Muscle layer of colon (tissue), 2 donors: ENCODE data around the gene ANKS1A.

Experiments
- H3K27ac ChIP-seq: one replicate; pipeline ENCODE4 v1.7.0; 2013; ENCODE audit warnings: low read depth, mild to moderate bottlenecking, low read length, moderate library complexity
- H3K27me3 ChIP-seq, 2 donors: one replicate each; pipeline ENCODE4 v1.7.0; 2013; ENCODE audit warnings: low read length in 2 of 2, mild to moderate bottlenecking in 2 of 2; ENCODE audit not compliant: insufficient read depth in 2 of 2, control insufficient read depth in 1 of 2
- H3K36me3 ChIP-seq: one replicate; pipeline ENCODE4 v1.7.0; 2013; ENCODE audit warnings: mild to moderate bottlenecking, low read length; ENCODE audit not compliant: insufficient read depth
- H3K4me1 ChIP-seq: one replicate; pipeline ENCODE4 v1.7.0; 2013; ENCODE audit warnings: mild to moderate bottlenecking, low read length; ENCODE audit not compliant: insufficient read depth
- H3K4me3 ChIP-seq, 2 donors: one replicate each; pipeline ENCODE4 v1.7.0; 2013; ENCODE audit warnings: low read length in 2 of 2, low read depth in 1 of 2, mild to moderate bottlenecking in 1 of 2, moderate library complexity in 1 of 2
- H3K9ac ChIP-seq: one replicate; pipeline ENCODE4 v1.7.0; 2013; ENCODE audit warnings: low read length
- H3K9me3 ChIP-seq: one replicate; pipeline ENCODE4 v1.7.0; 2013; ENCODE audit warnings: mild to moderate bottlenecking, low read length
- donor health status: abdominal sarcoma.
- donor health status: Adenocarcinoma of cecum.

Gene ANKS1A

GRCh38 chr6:35079311-35080000 is 190.4 kb downstream of the ANKS1A start:
- no peaks in the 10 kb centered on the region for H3K9me3 ChIP-seq
- H3K27me3 ChIP-seq = no peaks in the 10 kb centered on the region
- H3K9ac ChIP-seq = no peak overlapping the region
- no peak overlapping the region for H3K27ac ChIP-seq
- peaks cover 83% of the 10 kb centered on the region for H3K36me3 ChIP-seq
- peaks cover 12% of the 10 kb centered on the region for H3K4me1 ChIP-seq
- no peak overlapping the region for H3K4me3 ChIP-seq

GRCh38 chr6:35080016-35080680 is 191.1 kb downstream of the ANKS1A start:
- Histone ChIP-seq H3K9me3 (no peaks in the 10 kb centered on the region), H3K9ac (no peak overlapping the region), H3K4me1 (peaks cover 12% of the 10 kb centered on the region), H3K4me3 (no peak overlapping the region), H3K27me3 (no peaks in the 10 kb centered on the region), H3K36me3 (peaks cover 85% of the 10 kb centered on the region), H3K27ac (no peak overlapping the region)

GRCh38 chr6:35080821-35081425 is 191.9 kb downstream of the ANKS1A start:
- H3K4me3 ChIP-seq = no peak overlapping the region
- H3K9ac ChIP-seq = no peak overlapping the region
- peaks cover 12% of the 10 kb centered on the region for H3K4me1 ChIP-seq
- H3K27ac ChIP-seq = peak overlapping the region; percentile 32
- H3K9me3 ChIP-seq = no peaks in the 10 kb centered on the region
- H3K36me3 ChIP-seq = peaks cover 89% of the 10 kb centered on the region
- no peaks in the 10 kb centered on the region for H3K27me3 ChIP-seq

- Histone ChIP-seq H3K27me3 (no peaks in the 10 kb centered on the region), H3K27ac (peak overlapping the region; percentile 32), H3K36me3 (peaks cover 94% of the 10 kb centered on the region), H3K9ac (no peak overlapping the region), H3K9me3 (no peaks in the 10 kb centered on the region), H3K4me1 (peaks cover 12% of the 10 kb centered on the region), H3K4me3 (no peak overlapping the region)
Observed at GRCh38 chr6:35081426-35081851, 192.4 kb downstream of the ANKS1A start.

GRCh38 chr6:35082046-35082732 is 193.1 kb downstream of the ANKS1A start:
- H3K4me1 ChIP-seq = peaks cover 12% of the 10 kb centered on the region
- H3K27ac ChIP-seq = peak overlapping the region; percentile 44
- H3K4me3 ChIP-seq = no peak overlapping the region
- H3K27me3 ChIP-seq = no peaks in the 10 kb centered on the region
- peaks cover 100% of the 10 kb centered on the region for H3K36me3 ChIP-seq
- no peak overlapping the region for H3K9ac ChIP-seq
- no peaks in the 10 kb centered on the region for H3K9me3 ChIP-seq

- H3K9ac ChIP-seq = no peak overlapping the region
- H3K27ac ChIP-seq = peak overlapping the region; percentile 44
- H3K36me3 ChIP-seq = peaks cover 100% of the 10 kb centered on the region
- H3K4me1 ChIP-seq = peaks cover 12% of the 10 kb centered on the region
- no peak overlapping the region for H3K4me3 ChIP-seq
- H3K9me3 ChIP-seq = no peaks in the 10 kb centered on the region
- no peaks in the 10 kb centered on the region for H3K27me3 ChIP-seq
Observed at GRCh38 chr6:35082733-35083403, 193.8 kb downstream of the ANKS1A start.

GRCh38 chr6:35083507-35083906 is 194.5 kb downstream of the ANKS1A start:
- peak overlapping the region; percentile 73 for H3K27ac ChIP-seq
- H3K4me1 ChIP-seq = peaks cover 16% of the 10 kb centered on the region
- no peaks in the 10 kb centered on the region for H3K27me3 ChIP-seq
- H3K9ac ChIP-seq = no peak overlapping the region
- H3K9me3 ChIP-seq = no peaks in the 10 kb centered on the region
- peaks cover 100% of the 10 kb centered on the region for H3K36me3 ChIP-seq
- H3K4me3 ChIP-seq = no peak overlapping the region

GRCh38 chr6:35084041-35084491 is 195.0 kb downstream of the ANKS1A start:
- Histone ChIP-seq H3K9ac (no peak overlapping the region), H3K27me3 (no peaks in the 10 kb centered on the region), H3K36me3 (peaks cover 100% of the 10 kb centered on the region), H3K4me3 (no peak overlapping the region), H3K27ac (peak overlapping the region; percentile 73), H3K4me1 (peaks cover 22% of the 10 kb centered on the region), H3K9me3 (no peaks in the 10 kb centered on the region)

GRCh38 chr6:35084511-35085203 is 195.6 kb downstream of the ANKS1A start:
- Histone ChIP-seq H3K9me3 (no peaks in the 10 kb centered on the region), H3K27me3 (no peaks in the 10 kb centered on the region), H3K27ac (peak overlapping the region; percentile 27), H3K36me3 (peaks cover 97% of the 10 kb centered on the region), H3K4me1 (peaks cover 28% of the 10 kb centered on the region), H3K9ac (no peak overlapping the region), H3K4me3 (no peak overlapping the region)

- Histone ChIP-seq H3K9ac (no peak overlapping the region), H3K36me3 (peaks cover 92% of the 10 kb centered on the region), H3K4me3 (no peak overlapping the region), H3K4me1 (peaks cover 38% of the 10 kb centered on the region), H3K27me3 (no peaks in the 10 kb centered on the region), H3K9me3 (no peaks in the 10 kb centered on the region), H3K27ac (peak overlapping the region; percentile 14)
Observed at GRCh38 chr6:35085359-35086281, 196.6 kb downstream of the ANKS1A start.
